T-helper 22 cell (primary cell): Measurements from ENCODE around the gene TMED10.
"Not testable (repeated sequence)": the region's sequence is repeated elsewhere in the genome, so short reads cannot be mapped to it uniquely, and the experiment has no call there.

Experiments used
- DNase-seq: peaks from one replicate; pipeline ENCODE4 v3.0.0-alpha.2; 2020; ENCODE audit warnings: low read depth

The TMED10 gene

DNA sequence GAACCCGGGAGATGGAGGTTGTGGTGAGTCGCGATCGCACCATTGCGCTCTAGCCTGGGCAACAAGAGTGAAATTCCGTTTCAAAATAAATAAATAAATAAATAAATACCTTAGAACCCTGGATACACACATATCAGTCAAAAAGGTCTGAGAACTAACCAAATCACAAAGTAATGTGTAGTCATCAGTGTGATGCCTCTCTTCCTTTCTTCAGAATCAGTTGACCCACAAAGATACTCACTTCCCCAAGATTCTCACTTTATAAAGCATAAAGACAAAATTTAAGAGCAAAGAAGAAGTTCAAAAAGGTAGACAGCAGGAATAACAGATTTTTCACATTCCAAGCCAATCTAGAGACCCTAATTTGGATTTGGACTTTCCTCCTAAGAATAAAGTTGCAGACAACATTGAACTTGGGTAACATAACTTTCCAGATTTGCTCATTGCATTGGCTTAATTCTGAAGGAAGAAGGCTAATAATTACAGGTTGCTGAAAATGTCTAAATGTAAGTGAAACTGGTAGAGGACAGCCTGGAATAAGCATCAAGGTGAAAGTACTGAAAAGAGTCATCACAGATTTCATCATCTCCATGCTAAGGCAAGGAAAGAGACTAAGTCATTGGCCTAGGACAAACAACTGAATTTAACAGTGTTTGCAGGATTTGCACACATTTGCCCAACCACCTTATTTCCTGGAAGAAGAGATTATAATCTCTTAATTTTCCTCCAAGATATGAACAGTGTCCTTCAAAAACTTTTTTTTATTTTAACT lies 17.4 kb downstream of the TMED10 start:
- no peak for DNase-seq

DNA sequence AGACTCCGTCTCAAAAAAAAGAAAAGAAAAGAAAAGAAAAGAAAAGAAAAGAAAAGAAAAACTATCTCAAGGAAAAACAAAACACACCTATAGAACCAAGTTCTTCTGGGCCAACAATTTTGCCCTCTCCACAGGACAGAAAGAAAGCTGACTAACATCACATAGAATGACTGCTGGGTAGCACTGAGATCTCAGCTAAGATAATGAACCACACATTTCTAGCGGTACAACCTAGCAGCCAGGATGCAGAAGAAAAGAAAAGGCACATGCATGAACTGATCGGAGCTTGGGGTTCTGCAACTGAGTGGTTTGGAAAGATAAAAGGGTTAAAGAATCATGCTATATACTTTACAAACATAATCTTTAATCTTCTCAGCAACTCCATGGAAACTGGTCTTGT lies 19.5 kb downstream of the TMED10 start:
- no peak for DNase-seq

DNA sequence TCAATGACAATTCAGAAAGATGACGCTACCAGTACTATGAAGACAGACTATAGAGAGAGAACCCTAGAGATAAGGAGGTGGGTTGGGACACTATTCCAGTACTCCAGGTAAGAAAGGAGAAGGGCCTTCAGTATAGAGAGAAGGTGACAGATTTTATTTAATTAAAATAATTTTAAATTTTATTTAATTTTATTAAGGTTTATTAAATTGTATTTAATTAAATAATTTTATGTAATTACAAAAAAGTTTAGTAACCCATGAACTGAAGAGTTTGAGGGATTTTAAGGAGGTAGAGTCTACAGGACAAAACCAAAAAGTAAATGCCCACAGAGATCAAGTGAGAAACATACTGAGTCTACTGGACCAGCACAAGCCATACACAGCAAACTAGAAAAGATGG lies 20.3 kb downstream of the TMED10 start:
- DNase-seq = no peak

DNA sequence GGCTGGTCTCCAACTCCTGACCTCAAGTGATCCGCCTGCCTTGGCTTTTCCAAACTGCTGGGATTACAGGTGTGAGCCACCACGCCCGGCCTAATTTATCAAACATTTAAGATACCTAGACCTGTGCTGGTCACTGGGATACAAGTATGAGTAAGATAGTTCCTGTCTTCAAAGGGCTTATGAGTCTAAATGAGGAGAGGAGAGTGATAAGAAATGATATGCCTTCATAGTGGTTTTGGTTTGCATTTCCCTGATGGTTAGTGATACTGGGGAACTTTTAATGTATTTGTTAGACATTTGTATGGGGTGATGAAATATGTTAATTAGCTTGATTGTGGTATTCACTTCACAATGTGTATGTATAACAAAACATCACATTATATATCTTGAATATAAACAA lies 21.2 kb downstream of the TMED10 start:
- no peak for DNase-seq

DNA sequence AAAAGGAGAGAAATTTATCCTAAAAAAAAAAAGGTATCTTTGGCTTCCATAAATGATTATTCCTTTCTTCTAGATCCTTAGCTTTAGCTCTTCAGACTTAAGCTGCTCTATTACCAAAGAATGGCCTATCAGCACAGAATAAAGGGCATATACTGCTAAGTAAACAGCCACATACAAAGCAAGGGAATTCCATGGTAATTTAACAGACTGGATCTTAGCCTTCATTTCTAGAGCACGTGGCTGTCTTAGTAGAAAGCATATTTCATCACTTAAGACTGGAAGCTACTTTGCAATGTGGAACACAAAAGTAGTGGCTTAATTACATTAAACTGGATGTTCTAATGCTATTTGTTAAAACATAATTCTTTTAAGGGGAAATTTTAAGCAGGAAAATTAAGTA lies 23.1 kb downstream of the TMED10 start:
- DNase-seq = no peak

DNA sequence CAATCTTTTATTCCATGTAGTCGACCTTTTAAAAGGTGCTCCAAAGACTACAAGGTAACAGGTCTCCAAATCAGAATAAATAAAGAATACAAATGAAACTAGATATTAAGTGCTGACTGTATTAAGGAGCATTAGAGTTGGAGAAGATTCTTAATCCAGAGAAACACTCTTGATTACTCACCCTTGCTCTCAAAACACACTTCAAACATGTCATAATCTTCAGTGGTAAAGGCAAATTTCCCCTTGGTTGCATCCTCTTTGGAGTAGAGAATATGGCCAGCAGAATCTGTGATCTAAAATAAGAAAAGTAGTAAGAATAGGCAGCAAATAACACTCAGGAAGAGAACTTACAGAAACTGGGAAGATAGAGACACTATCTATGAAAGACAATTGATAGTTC lies 24.6 kb downstream of the TMED10 start:
- no peak for DNase-seq

DNA sequence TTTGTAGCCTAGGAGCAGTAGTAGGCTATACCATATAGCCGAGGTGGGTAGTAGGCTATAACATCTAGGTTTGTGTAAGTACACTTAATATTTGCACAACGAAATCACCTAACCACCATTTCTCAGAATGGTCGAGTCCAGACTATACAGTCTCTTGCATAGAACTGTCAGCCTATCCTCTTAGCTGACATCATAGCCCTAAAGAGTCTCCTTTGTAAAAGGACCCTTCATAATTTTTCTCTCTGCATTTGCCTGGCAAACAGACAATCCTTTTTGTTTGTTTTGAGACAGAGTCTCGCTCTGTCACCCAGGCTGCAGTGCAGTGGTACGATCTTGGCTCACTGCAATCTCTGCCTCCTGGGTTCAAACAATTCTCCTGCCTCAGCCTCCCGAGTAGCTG lies 25.8 kb downstream of the TMED10 start:
- not testable (repeated sequence) for DNase-seq

DNA sequence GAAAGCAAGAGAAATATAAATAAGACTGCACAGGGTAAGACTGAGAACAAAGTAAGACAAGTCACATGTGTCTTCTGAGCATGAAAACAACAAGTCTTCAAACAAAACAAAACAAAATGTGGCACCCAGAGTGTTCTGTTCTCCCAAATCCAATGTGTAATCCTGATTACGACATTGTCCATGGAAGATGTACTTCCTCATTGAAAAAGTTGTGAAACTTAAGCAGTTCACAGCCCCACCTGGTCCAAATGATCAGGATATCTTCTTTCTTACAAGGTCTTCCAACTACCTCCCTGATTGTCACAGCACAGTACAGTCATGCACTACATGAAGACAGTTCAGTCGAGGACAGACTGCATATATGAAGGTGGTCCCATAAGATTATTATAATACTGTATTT lies 26.3 kb downstream of the TMED10 start:
- no peak for DNase-seq

DNA sequence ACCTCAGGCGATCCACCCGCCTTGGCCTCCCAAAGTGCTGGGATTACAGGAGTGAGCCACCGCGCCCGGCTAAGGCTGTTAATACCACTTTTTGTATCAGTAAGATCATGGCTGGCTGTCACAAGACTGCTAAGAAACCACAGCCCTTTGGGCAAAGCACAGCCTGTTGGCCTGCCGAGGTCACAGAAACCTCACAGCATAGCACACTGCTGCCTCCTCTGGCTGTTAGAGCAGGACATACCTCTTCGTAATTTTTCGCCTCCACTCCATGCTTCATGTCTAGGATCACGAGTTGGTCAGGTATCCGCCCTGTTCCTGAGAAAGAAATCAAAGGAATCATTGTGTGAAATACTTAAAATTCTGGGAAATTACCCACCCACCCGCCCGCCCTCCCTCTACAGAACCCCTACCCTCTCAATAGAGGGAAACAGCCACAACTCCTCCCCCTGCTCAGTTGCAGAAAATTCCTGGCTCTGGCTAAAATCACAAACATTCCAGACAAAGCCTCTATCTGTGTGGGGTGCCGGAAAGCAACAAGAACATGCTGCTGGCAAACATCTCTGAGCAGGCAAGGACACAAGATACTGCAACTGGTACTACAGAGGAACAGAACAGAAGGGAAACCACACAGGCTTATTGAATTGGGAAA lies 28.9 kb downstream of the TMED10 start:
- no peak for DNase-seq

DNA sequence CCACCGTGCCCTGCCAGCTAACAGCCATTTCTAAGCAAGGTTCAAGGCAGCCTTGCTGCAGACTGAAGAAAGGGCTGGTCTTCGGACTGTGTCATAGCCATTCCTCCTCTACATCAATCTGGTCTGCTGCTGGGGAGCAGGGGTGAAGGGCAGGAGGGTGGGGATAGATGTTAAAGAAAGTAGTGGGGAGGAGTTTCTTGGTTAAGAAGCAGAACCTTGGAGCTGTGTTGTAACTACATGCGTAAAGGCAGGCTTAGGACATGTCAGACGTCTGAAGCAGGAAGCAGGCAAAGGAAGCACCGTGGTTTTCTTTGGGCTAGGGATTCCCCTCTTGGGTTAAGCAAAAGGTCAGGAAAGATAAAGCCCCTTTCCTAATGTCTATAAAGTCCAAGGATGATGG lies 31.5 kb downstream of the TMED10 start:
- DNase-seq = no peak

DNA sequence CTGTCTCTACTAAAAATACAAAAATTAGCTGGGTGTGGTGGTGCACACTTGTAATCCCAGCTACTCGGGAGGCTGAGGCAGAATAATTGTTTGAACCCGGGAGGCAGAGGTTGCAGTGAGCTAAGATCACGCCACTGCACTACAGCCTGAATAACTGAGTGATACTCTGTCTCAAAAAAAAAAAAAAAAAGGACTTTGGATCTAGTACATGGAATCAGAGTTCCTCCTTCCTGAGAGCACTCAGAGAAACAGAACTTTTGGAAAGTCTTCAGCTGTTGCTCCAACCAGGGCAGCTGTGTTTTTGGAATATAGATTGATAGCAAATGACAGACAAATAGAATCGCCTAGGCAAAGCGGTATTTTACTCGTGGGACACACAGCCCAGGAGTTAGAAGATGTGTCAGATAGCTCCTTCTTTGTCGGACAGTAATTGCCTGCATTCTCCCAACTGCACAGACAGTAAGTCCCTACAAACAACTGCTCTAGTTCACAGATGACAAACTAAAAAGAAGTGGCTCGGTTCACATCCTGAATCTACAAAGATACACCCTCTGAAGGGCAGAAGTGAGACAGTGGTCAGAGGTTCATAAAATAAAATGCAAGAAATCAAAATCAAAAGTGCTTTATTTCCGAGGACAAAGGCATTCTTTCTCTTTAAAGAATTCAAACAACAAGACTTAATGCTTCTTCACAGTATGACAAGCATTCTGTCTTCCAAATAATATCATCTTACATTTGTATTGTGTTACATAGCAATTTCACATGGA lies 32.5 kb downstream of the TMED10 start:
- DNase-seq = no peak

DNA sequence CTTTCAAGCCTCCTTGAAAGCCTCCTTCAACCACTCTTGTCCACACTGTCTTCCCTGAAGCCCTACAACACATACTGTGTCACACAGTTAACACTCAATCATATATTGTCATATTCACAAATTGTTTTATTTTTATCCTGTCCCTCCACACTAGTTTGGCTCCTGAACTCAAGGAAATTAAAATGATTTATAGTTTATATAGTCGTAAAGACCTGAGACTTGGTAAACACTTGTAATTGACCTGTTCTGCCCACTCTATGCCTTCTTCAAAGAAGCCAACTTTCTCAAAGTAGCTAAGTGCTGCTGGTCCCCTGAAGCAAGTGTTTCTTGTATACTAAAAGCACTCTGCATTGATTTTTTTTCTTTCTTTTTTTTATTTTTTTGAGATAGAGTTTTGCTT lies 33.9 kb downstream of the TMED10 start:
- DNase-seq = no peak

DNA sequence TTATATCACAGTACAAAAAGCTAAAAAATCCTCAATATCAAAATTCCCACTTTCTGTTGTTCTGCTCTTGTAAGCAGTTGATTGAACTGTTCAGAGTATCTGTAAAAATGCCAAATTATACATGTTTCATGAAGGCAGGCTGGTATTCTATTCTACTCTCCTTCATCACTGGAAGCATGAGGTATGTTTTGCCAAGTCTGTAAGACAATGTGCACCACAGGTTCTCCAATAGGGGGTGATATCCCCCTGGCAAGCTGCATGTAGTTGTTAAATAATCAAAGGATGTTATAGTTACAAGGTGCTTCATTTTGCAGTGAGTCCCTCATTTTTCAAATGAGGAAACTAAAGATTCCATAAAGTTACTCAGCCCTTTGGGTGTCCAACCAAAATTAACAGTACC lies 34.4 kb downstream of the TMED10 start:
- no peak for DNase-seq

DNA sequence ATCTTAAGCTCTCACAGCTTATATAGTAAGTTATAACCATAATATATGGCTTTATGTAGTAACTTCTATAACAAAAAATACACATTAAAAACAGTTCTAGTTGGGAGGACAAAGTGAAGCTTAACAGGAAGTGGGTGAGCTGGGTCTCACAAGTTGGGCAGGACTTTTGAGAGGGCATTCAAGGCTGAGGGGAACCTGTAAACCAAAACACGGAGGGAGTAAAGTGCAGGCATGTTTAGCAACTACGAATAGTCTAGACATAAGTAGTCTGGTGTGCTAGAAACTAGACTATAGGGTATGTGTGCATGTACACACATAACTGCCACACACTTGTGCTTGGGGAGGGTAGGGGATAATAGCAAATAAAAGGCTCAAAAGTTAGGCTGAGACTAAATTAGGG lies 35.4 kb downstream of the TMED10 start:
- no peak for DNase-seq

DNA sequence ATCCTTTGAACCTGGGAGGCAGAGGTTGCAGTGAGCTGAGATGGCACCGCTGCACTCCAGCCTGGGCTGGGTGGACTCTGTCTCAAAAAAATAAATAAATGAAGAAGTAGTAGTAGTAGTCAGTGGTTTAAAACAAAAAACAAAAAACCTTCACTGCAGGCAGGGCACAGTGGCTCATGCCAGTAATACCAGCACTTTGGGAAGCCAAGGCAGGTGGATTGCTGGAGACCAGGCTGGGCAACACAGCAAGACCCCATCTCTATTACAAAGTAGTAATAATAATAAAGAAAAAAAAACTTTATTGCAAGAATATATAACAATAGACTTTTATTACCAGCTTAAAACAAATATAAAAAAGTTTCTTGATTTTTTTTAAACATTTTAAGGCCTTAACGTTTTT lies 35.8 kb downstream of the TMED10 start:
- DNase-seq = no peak

DNA sequence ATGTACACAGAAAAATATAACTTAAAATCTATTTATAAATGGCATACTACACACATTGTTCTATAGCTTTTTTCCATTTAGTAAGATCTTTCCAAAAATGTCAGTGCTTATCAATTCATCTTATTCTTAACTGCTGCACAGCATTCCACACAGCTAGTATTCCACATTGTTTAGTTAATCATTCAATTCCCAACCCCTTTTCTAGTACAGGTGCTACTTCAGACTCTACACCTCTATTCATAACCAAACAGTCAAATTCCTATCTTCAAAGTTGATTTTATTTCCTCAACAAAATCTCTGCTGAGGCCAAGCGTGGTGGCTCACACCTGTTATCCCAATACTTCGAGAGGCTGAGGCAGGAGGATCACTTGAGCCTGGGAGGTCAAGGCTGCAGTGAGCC lies 37.2 kb downstream of the TMED10 start:
- DNase-seq = no peak

DNA sequence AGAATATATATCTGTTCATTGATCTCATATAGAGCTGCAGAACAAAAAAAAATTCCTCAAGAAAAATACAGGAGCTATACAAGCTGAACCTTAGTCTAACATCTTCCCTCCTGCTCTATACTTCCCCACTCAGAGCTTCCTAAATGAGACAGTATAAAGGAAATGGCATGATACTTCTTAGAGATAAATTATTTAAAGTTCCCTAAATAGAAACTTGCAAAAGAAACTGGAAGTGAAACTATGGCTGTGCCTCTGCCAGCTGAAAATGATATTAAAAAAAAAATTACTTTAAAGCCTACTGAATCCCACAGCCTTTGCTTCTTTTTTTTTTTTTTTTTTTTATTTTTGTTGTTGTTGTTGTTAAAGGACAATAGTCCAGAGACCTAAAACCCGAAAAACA lies 37.9 kb downstream of the TMED10 start:
- DNase-seq = no peak

DNA sequence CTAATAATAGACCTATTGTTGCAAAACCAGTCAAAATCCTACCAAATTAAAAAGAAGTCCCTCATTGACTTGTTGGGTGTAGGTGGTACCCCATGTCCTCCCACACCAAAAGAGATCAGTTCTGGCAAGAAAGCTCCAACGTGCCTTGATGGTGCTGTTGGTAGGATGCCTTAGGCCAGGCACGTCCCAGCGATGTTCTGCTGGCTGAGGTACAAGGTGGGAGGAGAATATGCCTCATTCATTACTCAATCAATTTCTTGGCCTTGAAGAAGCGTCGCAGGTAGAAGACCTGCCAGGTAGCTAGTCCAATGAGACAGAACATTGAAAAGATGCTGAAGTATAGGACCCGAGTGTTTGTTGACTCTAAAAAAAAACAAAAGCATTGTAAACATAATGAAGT lies 41.8 kb downstream of the TMED10 start:
- no peak for DNase-seq

DNA sequence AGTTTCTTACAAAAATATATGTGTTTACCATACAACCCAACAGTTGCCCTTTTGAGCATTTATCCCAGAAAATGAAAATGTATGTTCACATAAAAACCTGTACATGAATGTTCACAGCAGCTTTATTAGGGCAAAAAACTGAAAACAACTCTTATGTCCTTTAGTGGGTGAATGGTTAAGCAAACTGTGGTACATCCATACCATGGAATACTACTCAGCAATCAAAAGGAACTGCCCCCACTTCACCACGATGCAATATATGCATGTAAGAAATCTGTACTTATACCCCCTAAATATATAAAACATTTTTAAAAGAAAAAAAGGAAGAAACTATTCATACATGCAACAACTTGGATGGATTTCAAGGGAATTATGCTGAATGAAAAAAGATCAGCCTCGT lies 42.8 kb downstream of the TMED10 start:
- DNase-seq = no peak

DNA sequence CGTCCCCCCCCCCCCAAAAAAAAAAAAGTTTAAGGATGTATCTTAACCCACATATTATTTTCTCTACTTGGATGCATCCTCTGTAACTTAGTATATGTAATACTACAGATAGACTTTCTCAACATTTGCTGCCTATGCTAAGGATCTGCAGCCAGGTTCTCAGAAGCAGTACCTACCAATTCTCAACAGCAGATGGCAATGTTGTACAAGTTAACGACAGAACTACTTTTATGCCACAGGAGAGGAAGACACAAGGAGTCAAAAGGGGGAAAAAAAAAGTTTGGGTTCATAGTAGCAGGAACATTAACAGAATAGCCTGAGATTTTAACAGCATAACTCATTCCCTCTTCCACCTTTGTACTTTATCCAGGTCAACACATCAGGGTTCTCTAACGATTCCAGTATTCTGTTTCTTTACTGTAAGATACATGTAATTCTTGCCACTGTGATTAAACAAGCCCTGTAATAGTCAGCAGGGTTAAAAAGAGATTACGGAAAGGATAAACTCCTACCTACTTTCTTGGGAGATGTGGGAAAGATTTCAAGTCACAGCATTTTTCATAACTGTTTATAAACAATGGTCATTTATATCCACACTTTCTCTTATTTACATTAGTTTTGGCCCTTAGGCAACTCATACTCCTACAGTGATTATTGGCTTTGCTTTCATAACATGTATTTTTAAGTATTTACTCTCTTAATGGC lies 43.9 kb downstream of the TMED10 start:
- no peak for DNase-seq

DNA sequence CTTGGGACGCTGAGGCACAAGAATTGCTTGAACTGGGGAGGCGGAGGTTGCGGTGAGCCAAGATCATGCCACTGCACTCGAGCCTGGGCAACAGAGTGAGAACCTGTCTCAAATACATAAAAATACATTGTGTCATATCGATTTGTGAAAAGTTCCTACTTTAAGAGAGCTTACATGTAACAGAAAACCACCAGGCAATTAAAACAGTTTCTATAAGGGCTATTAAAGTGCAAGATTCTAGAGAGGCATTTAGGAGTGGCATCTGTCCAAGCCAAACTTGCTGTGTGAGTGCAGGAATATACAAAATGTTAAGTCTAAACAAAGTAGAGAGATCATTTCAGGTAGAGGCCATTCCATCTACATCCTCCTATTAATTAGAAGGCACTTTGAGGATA lies 47.8 kb downstream of the TMED10 start:
- DNase-seq = no peak

DNA sequence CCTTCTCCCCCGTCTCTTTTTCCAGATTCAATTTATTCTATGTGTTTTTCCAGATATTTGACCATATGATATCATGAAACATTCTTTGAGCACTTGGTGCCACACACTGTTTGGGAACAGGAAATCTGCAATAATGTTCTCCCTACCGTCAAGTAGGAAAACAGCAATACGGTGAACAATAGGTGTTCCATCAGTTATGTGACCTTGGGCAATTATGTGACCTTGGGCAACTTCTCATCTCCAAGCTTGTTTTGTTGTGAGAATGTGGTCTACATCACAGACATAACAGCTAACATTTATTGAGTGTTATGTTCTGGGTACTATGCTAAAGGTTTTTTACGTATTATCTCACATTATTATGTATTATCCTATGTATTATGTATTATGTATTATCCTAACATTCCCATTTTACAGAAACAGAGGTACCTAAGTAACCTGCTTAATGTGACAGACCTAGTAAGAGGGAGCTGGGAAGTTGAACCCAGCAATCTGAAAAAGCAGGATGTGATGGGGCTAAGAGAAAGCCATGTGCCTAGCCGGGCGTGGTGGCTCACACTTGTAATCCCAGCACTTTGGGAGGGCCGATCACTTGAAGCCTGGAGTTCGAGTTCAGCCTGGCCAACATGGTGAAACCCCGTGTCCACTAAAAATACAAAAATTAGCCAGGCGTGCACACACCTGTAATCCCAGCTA lies 48.4 kb downstream of the TMED10 start:
- DNase-seq = no peak
